CD14-positive monocyte (primary cell): ENCODE measurements around the gene BSG. TPM values are rescaled to one million over a fixed set of nuclear protein-coding genes. Genes with fewer than 3 reads are reported as not detected.

Experiments used
- DNase-seq, 3 donors: peaks; one replicate each; pipeline ENCODE4 v3.0.0-alpha.2; 2011 to 2022
- H2AFZ ChIP-seq: 2 replicates; pipeline ENCODE4 v1.6.0; 2012; ENCODE audit warnings: mild to moderate bottlenecking, low read depth, low read length, inconsistent platforms; ENCODE audit not compliant: insufficient read depth, poor library complexity, severe bottlenecking
- H3K27ac ChIP-seq, 2 donors: 1 replicate in 1 of 2; 2 replicates in 1 of 2; pipeline ENCODE4 v1.5.1; 2012 to 2013; ENCODE audit warnings: low read length in 2 of 2, control low read depth in 1 of 2, inconsistent platforms in 1 of 2, low read depth in 1 of 2, mild to moderate bottlenecking in 1 of 2
- H3K27me3 ChIP-seq, 2 donors: one replicate each; pipeline versions ENCODE4 v1.6.0 to v1.6.1; 2011 to 2013; ENCODE audit warnings: low read length in 2 of 2; ENCODE audit not compliant: control insufficient read depth in 2 of 2, insufficient read depth in 2 of 2
- H3K36me3 ChIP-seq, 2 donors: replicated peaks in 1 of 2; 1 replicate in 1 of 2; 2 replicates in 1 of 2; pipeline versions ENCODE4 v1.5.1 to v1.6.1; 2012 to 2013; ENCODE audit warnings: low read length in 2 of 2, control low read depth in 1 of 2, inconsistent platforms in 1 of 2, mild to moderate bottlenecking in 1 of 2; ENCODE audit not compliant: insufficient read depth in 2 of 2, control insufficient read depth in 1 of 2
- H3K4me1 ChIP-seq, 2 donors: 1 replicate in 1 of 2; 2 replicates in 1 of 2; pipeline versions ENCODE4 v1.5.1 to v1.6.1; 2012 to 2013; ENCODE audit warnings: low read length in 2 of 2, control low read depth in 1 of 2, inconsistent platforms in 1 of 2, mild to moderate bottlenecking in 1 of 2, moderate library complexity in 1 of 2; ENCODE audit not compliant: insufficient read depth in 2 of 2, control insufficient read depth in 1 of 2
- H3K4me2 ChIP-seq: replicated peaks from 2 replicates; pipeline ENCODE3; 2012; ENCODE audit warnings: low read length, moderate library complexity, mild to moderate bottlenecking; ENCODE audit not compliant: poor library complexity, severe bottlenecking; ENCODE audit errors: extremely low read depth
- H3K4me3 ChIP-seq, 3 experiments: fragments of 200-600 bp in 1 of 3; sonication (generic) in 1 of 3; replicated peaks in 1 of 3; 1 replicate in 2 of 3; 2 replicates in 1 of 3; pipeline ENCODE4 v1.5.1; 2011 to 2013; ENCODE audit warnings: low read length in 3 of 3, mild to moderate bottlenecking in 3 of 3, control low read depth in 2 of 3, low read depth in 2 of 3, inconsistent platforms in 1 of 3, moderate library complexity in 1 of 3
- H3K79me2 ChIP-seq: 2 replicates; pipeline ENCODE4 v1.6.0; 2012; ENCODE audit warnings: mild to moderate bottlenecking, control low read depth, inconsistent platforms, low read length, moderate library complexity; ENCODE audit not compliant: insufficient read depth
- H3K9ac ChIP-seq: 2 replicates; pipeline ENCODE4 v1.6.0; 2017; ENCODE audit warnings: low read length, mild to moderate bottlenecking; ENCODE audit not compliant: insufficient read depth, poor library complexity, severe bottlenecking
- H3K9me3 ChIP-seq, 2 donors: replicated peaks in 1 of 2; 1 replicate in 1 of 2; 2 replicates in 1 of 2; pipeline versions ENCODE4 v1.5.1 to v1.6.1; 2012 to 2013; ENCODE audit warnings: low read length in 2 of 2, control low read depth in 1 of 2; ENCODE audit not compliant: control insufficient read depth in 1 of 2, insufficient read depth in 1 of 2
- H4K20me1 ChIP-seq: 2 replicates; pipeline ENCODE4 v1.6.0; 2012; ENCODE audit warnings: mild to moderate bottlenecking, low read length, control low read depth, moderate library complexity; ENCODE audit not compliant: insufficient read depth
- H3K27ac Mint-ChIP-seq, 7 donors: one replicate each; pipeline ENCODE4 v1.8.0; 2020; ENCODE audit warnings: mild to moderate bottlenecking in 7 of 7, mixed read lengths in 7 of 7, moderate library complexity in 6 of 7, inconsistent platforms in 2 of 7
- H3K27me3 Mint-ChIP-seq, 3 donors: one replicate each; pipeline ENCODE4 v1.8.0; 2021 to 2022; ENCODE audit warnings: low read depth in 3 of 3, mild to moderate bottlenecking in 3 of 3, mixed read lengths in 3 of 3, moderate library complexity in 3 of 3, inconsistent platforms in 1 of 3
- H3K36me3 Mint-ChIP-seq, 2 donors: one replicate each; pipeline ENCODE4 v1.8.0; 2020; ENCODE audit warnings: mixed read lengths in 2 of 2, inconsistent platforms in 1 of 2, mild to moderate bottlenecking in 1 of 2
- H3K4me1 Mint-ChIP-seq: one replicate; pipeline ENCODE4 v1.8.0; 2020; ENCODE audit warnings: mild to moderate bottlenecking, mixed read lengths
- H3K4me3 Mint-ChIP-seq, 2 donors: one replicate each; pipeline ENCODE4 v1.8.0; 2020; ENCODE audit warnings: mild to moderate bottlenecking in 2 of 2, mixed read lengths in 2 of 2, moderate library complexity in 1 of 2
- H3K9me3 Mint-ChIP-seq, 7 donors: one replicate each; pipeline ENCODE4 v1.8.0; 2020 to 2022; ENCODE audit warnings: mixed read lengths in 7 of 7, mild to moderate bottlenecking in 6 of 7, moderate library complexity in 6 of 7, inconsistent platforms in 2 of 7
- WGBS: methylation state at CpG from one replicate; pipeline ENCODE4 v1.1.5; 2013; ENCODE audit warnings: missing lambda C conversion rate; ENCODE audit not compliant: insufficient coverage; 5-methylcytosine and 5-hydroxymethylcytosine counted together
- intact Hi-C, 2 donors: fragments of 100-400 bp; cut with micrococcal nuclease; formaldehyde crosslinking; loops; one replicate each; pipeline versions ENCODE4 v1.15.0 to v1.15.1; 2023
- polyA plus RNA-seq, 3 donors: library from polyadenylated mRNA; depleted of rRNA in 1 of 3; unstranded in 2 of 3; stranded (reverse) in 1 of 3; fragments of 300-500 nt in 2 of 3; fragments of >200 nt in 1 of 3; fragmentation: Illumina TruSeq in 2 of 3; gene quantifications; 1 replicate in 2 of 3; 2 replicates in 1 of 3; pipeline ENCODE4 v1.2.3, GENCODE V29; 2012 to 2021
- TF ChIP-seq, protein P1 (sequence below): fragments of 200-600 bp; IDR thresholded peaks from one replicate; pipeline ENCODE4 v1.8.0; 2022; ENCODE audit warnings: antibody characterized with exemption, mild to moderate bottlenecking

The BSG gene
- polyA plus RNA-seq, 3 donors = 190 to 431 (median 364) TPM

DNA sequence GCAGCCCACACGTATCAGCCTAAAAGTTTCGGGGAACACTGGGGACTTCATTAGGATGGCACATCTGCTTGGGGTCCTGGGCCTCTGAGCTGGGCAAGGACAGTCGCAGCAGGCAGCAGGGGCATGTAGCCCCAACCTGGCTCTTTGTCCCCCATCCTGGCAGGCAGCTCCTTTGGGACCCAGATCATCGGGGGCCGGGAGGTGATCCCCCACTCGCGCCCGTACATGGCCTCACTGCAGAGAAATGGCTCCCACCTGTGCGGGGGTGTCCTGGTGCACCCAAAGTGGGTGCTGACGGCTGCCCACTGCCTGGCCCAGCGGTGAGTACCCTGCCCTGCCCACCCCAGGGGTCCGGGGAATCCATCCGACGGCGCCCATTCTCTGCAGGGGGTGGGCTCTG is 25.3 kb upstream of the BSG start:
- H3K4me1 Mint-ChIP-seq = peaks cover 17% of the 10 kb centered on the region
- H3K27ac Mint-ChIP-seq = no peak overlapping the region
- intact Hi-C loops = no loop called here

DNA sequence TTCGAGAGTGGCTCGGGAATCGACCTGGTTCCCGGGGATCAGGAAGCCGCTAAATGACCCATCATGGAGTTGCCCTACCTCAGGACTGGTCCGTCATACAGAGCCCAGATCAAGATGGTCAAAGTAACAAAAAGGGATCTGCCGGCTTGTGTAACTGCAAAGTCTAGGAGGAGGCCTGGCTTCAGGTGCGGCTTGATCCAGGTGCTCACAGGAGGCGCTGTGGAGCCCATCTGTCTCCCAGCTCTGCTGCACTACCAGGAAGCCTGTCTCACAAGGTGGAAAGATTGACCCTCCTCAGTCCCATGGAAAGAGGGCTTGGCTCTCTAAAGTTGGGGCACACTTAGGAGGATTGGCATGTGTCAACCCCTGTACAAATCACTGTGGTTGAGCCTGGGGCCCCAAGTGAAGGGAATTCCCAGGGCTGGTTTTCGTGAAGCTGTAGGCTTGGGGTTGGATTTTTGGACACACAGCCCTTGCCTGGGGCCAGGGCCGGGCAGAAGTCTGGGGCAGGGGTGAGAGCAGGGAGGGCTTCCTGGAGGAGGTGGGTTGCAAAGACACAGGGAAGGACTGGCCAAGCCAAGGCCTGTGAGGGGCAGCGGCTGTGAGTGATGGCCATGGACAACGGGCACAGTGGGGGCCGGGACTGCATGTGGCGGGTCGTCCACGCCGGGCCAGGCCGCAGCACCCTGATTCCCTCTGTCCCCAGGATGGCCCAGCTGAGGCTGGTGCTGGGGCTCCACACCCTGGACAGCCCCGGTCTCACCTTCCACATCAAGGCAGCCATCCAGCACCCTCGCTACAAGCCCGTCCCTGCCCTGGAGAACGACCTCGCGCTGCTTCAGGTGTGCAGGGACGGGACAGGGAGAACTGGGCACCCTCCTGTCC is 24.3 kb upstream of the BSG start:
- Histone ChIP-seq H3K9ac (no peak overlapping the region), H4K20me1 (no peaks in the 10 kb centered on the region), H3K36me3 (no peaks in the 10 kb centered on the region), H3K4me3 (no peak overlapping the region), H3K27ac (no peak overlapping the region), H3K27me3 (no peaks in the 10 kb centered on the region), H3K79me2 (no peaks in the 10 kb centered on the region), H2AFZ (no peak overlapping the region), H3K4me1 (peaks cover 0 to 11% of the 10 kb centered on the region in 2 donors), H3K9me3 (no peaks in the 10 kb centered on the region), H3K4me2 (no peak overlapping the region)
- intact Hi-C loops = no loop called here
- Mint-ChIP-seq H3K9me3 (peaks cover 0 to 2% (median 0%) of the 10 kb centered on the region in 7 donors), H3K36me3 (peaks cover 4% of the 10 kb centered on the region in 2 donors), H3K4me1 (peaks cover 17% of the 10 kb centered on the region), H3K27me3 (peaks cover 9 to 22% (median 15%) of the 10 kb centered on the region in 3 donors), H3K4me3 (no peak overlapping the region), H3K27ac (no peak overlapping the region)
- no peak for DNase-seq
- 91% methylated on average over 20 of the region's 26 CpGs for WGBS
- TF ChIP-seq, protein P1, sequence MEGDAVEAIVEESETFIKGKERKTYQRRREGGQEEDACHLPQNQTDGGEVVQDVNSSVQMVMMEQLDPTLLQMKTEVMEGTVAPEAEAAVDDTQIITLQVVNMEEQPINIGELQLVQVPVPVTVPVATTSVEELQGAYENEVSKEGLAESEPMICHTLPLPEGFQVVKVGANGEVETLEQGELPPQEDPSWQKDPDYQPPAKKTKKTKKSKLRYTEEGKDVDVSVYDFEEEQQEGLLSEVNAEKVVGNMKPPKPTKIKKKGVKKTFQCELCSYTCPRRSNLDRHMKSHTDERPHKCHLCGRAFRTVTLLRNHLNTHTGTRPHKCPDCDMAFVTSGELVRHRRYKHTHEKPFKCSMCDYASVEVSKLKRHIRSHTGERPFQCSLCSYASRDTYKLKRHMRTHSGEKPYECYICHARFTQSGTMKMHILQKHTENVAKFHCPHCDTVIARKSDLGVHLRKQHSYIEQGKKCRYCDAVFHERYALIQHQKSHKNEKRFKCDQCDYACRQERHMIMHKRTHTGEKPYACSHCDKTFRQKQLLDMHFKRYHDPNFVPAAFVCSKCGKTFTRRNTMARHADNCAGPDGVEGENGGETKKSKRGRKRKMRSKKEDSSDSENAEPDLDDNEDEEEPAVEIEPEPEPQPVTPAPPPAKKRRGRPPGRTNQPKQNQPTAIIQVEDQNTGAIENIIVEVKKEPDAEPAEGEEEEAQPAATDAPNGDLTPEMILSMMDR = no peak

More for the DNA sequence above, 25.3 kb upstream of the BSG start:
- Histone ChIP-seq H3K4me3 (no peak overlapping the region), H3K9ac (no peak overlapping the region), H3K36me3 (peaks cover 5 to 6% of the 10 kb centered on the region in 2 donors), H2AFZ (no peak overlapping the region), H3K79me2 (no peaks in the 10 kb centered on the region), H3K9me3 (no peaks in the 10 kb centered on the region), H3K27ac (no peak overlapping the region), H3K4me1 (peaks cover 0 to 11% of the 10 kb centered on the region in 2 donors), H3K27me3 (no peaks in the 10 kb centered on the region), H3K4me2 (no peak overlapping the region), H4K20me1 (peaks cover 3% of the 10 kb centered on the region)
- H3K36me3 Mint-ChIP-seq = peaks cover 4 to 8% of the 10 kb centered on the region in 2 donors
- TF ChIP-seq, protein P1 = no peak
- H3K27me3 Mint-ChIP-seq = peaks cover 9 to 22% (median 15%) of the 10 kb centered on the region in 3 donors
- no peak for DNase-seq
- H3K9me3 Mint-ChIP-seq = no peaks in the 10 kb centered on the region
- WGBS = 95% methylated on average over 14 of the region's 15 CpGs
- no peak overlapping the region for H3K4me3 Mint-ChIP-seq
